ENCODE results near the gene C22orf15.
"Not testable (repeated sequence)": the region's sequence is repeated elsewhere in the genome, so short reads cannot be mapped to it uniquely, and the experiment has no call there.

The C22orf15 gene

GRCh38 chr22:23722160-23722559 is 40.6 kb upstream of the C22orf15 start:
- H3K27me3 ChIP-seq (ENCODE audit: insufficient read depth, low read length), result no peaks in the 10 kb centered on the region
- peaks cover 2 to 4% of the 10 kb centered on the region in 2 experiments for H3K4me1 ChIP-seq (ENCODE audit: control insufficient read depth in 1 of 2, insufficient read depth in 2 of 2, low read length in 2 of 2)
- no peaks in the 10 kb centered on the region for H3K9me3 ChIP-seq (ENCODE audit: insufficient read depth, low read depth, low read length)
- H3K79me1 ChIP-seq (ENCODE audit: low read length), result peaks cover 4% of the 10 kb centered on the region
- H3K4me3 ChIP-seq (ENCODE audit: low read depth, low read length), result no peak overlapping the region
- H4K8ac ChIP-seq (ENCODE audit: low read depth, low read length), result no peak overlapping the region
- H3K23ac ChIP-seq (ENCODE audit: low read length), result no peak overlapping the region
- H4K91ac ChIP-seq (ENCODE audit: low read depth, low read length), result no peak overlapping the region
- no peak overlapping the region for H2BK120ac ChIP-seq (ENCODE audit: insufficient read depth, low read length, poor library complexity)
- H3K36me3 ChIP-seq (ENCODE audit: control insufficient read depth in 1 of 2, insufficient read depth in 2 of 2, low read length in 2 of 2), result no peaks in the 10 kb centered on the region
- no CpG with 5 or more reads among the region's 4 CpGs for WGBS (ENCODE audit: extremely low coverage, insufficient coverage, insufficient read length)
- DNase-seq, result no peak
- H4K12ac ChIP-seq (ENCODE audit: low read depth, low read length), result no peak overlapping the region
- H3K27ac ChIP-seq (ENCODE audit: low read depth, low read length), result no peak overlapping the region
- H3K9ac ChIP-seq (ENCODE audit: low read length), result no peak overlapping the region
- no peaks in the 10 kb centered on the region for H3K79me2 ChIP-seq (ENCODE audit: control insufficient read depth, insufficient read depth, low read length, poor library complexity)
- no peak overlapping the region for H2BK5ac ChIP-seq (ENCODE audit: low read depth, low read length, poor library complexity)
- no peak overlapping the region for H3K4me2 ChIP-seq (ENCODE audit: low read length)
- no peak overlapping the region for H3K14ac ChIP-seq (ENCODE audit: low read length)
- no peak overlapping the region for H2BK12ac ChIP-seq (ENCODE audit: low read length)
- no peak overlapping the region for H2AK5ac ChIP-seq (ENCODE audit: low read length)
- H2AFZ ChIP-seq (ENCODE audit: insufficient read depth, low read length, poor library complexity), result no peak overlapping the region
- no peak overlapping the region for H3K4ac ChIP-seq (ENCODE audit: low read depth, low read length)
- no peak overlapping the region for H3K18ac ChIP-seq (ENCODE audit: low read length)

GRCh38 chr22:23722724-23723123 is 40.1 kb upstream of the C22orf15 start:
- Histone ChIP-seq H4K12ac (ENCODE audit: low read depth, low read length) (no peak overlapping the region), H3K79me2 (ENCODE audit: control insufficient read depth, insufficient read depth, low read length, poor library complexity) (no peaks in the 10 kb centered on the region), H3K36me3 (ENCODE audit: control insufficient read depth in 1 of 2, insufficient read depth in 2 of 2, low read length in 2 of 2) (no peaks in the 10 kb centered on the region), H2AFZ (ENCODE audit: insufficient read depth, low read length, poor library complexity) (no peak overlapping the region), H3K4ac (ENCODE audit: low read depth, low read length) (no peak overlapping the region), H3K9ac (ENCODE audit: low read length) (no peak overlapping the region), H2AK5ac (ENCODE audit: low read length) (no peak overlapping the region), H4K8ac (ENCODE audit: low read depth, low read length) (no peak overlapping the region), H3K9me3 (ENCODE audit: insufficient read depth, low read depth, low read length) (no peaks in the 10 kb centered on the region), H3K79me1 (ENCODE audit: low read length) (no peaks in the 10 kb centered on the region), H3K4me2 (ENCODE audit: low read length) (no peak overlapping the region), H3K27ac (ENCODE audit: low read depth, low read length) (no peak overlapping the region), H3K27me3 (ENCODE audit: insufficient read depth, low read length) (no peaks in the 10 kb centered on the region), H2BK5ac (ENCODE audit: low read depth, low read length, poor library complexity) (no peak overlapping the region), H3K23ac (ENCODE audit: low read length) (no peak overlapping the region), H4K91ac (ENCODE audit: low read depth, low read length) (no peak overlapping the region), H3K4me1 (ENCODE audit: control insufficient read depth in 1 of 2, insufficient read depth in 2 of 2, low read length in 2 of 2) (no peaks in the 10 kb centered on the region), H2BK12ac (ENCODE audit: low read length) (no peak overlapping the region), H2BK120ac (ENCODE audit: insufficient read depth, low read length, poor library complexity) (no peak overlapping the region), H3K4me3 (ENCODE audit: low read depth, low read length) (no peak overlapping the region), H3K14ac (ENCODE audit: low read length) (no peak overlapping the region), H3K18ac (ENCODE audit: low read length) (no peak overlapping the region)
- no CpG with 5 or more reads among the region's 2 CpGs for WGBS (ENCODE audit: extremely low coverage, insufficient coverage, insufficient read length)
- DNase-seq, result no peak

- not testable (repeated sequence) for H3K4me3 ChIP-seq (ENCODE audit: low read depth, low read length); H2AK5ac ChIP-seq (ENCODE audit: low read length); H4K91ac ChIP-seq (ENCODE audit: low read depth, low read length); H4K12ac ChIP-seq (ENCODE audit: low read depth, low read length); H3K27me3 ChIP-seq (ENCODE audit: insufficient read depth, low read length); H3K4me2 ChIP-seq (ENCODE audit: low read length); H3K18ac ChIP-seq (ENCODE audit: low read length); H2BK5ac ChIP-seq (ENCODE audit: low read depth, low read length, poor library complexity); H3K79me2 ChIP-seq (ENCODE audit: control insufficient read depth, insufficient read depth, low read length, poor library complexity); H3K36me3 ChIP-seq (ENCODE audit: control insufficient read depth in 1 of 2, insufficient read depth in 2 of 2, low read length in 2 of 2); H3K9me3 ChIP-seq (ENCODE audit: insufficient read depth, low read depth, low read length); H2BK12ac ChIP-seq (ENCODE audit: low read length); H2AFZ ChIP-seq (ENCODE audit: insufficient read depth, low read length, poor library complexity); H3K23ac ChIP-seq (ENCODE audit: low read length); H3K79me1 ChIP-seq (ENCODE audit: low read length); H3K4ac ChIP-seq (ENCODE audit: low read depth, low read length); DNase-seq; H3K9ac ChIP-seq (ENCODE audit: low read length); H3K27ac ChIP-seq (ENCODE audit: low read depth, low read length); H3K14ac ChIP-seq (ENCODE audit: low read length); H2BK120ac ChIP-seq (ENCODE audit: insufficient read depth, low read length, poor library complexity); H4K8ac ChIP-seq (ENCODE audit: low read depth, low read length); H3K4me1 ChIP-seq (ENCODE audit: control insufficient read depth in 1 of 2, insufficient read depth in 2 of 2, low read length in 2 of 2)
- no CpG with 5 or more reads among the region's 4 CpGs for WGBS (ENCODE audit: extremely low coverage, insufficient coverage, insufficient read length)
Measured at GRCh38 chr22:23728108-23728507, 34.7 kb upstream of the C22orf15 start.

- no peak overlapping the region for H3K18ac ChIP-seq (ENCODE audit: low read length)
- H3K79me2 ChIP-seq (ENCODE audit: control insufficient read depth, insufficient read depth, low read length, poor library complexity), result no peaks in the 10 kb centered on the region
- H4K8ac ChIP-seq (ENCODE audit: low read depth, low read length), result no peak overlapping the region
- H3K9me3 ChIP-seq (ENCODE audit: insufficient read depth, low read depth, low read length), result peaks cover 3% of the 10 kb centered on the region
- H3K4me3 ChIP-seq (ENCODE audit: low read depth, low read length), result no peak overlapping the region
- no peaks in the 10 kb centered on the region for H3K4me1 ChIP-seq (ENCODE audit: control insufficient read depth in 1 of 2, insufficient read depth in 2 of 2, low read length in 2 of 2)
- H2AFZ ChIP-seq (ENCODE audit: insufficient read depth, low read length, poor library complexity), result no peak overlapping the region
- H2BK5ac ChIP-seq (ENCODE audit: low read depth, low read length, poor library complexity), result no peak overlapping the region
- H3K4ac ChIP-seq (ENCODE audit: low read depth, low read length), result no peak overlapping the region
- no peak overlapping the region for H4K12ac ChIP-seq (ENCODE audit: low read depth, low read length)
- H3K14ac ChIP-seq (ENCODE audit: low read length), result no peak overlapping the region
- H3K27me3 ChIP-seq (ENCODE audit: insufficient read depth, low read length), result no peaks in the 10 kb centered on the region
- no peak overlapping the region for H2BK120ac ChIP-seq (ENCODE audit: insufficient read depth, low read length, poor library complexity)
- H3K23ac ChIP-seq (ENCODE audit: low read length), result no peak overlapping the region
- no peak overlapping the region for H3K9ac ChIP-seq (ENCODE audit: low read length)
- no peaks in the 10 kb centered on the region for H3K79me1 ChIP-seq (ENCODE audit: low read length)
- H3K36me3 ChIP-seq (ENCODE audit: control insufficient read depth in 1 of 2, insufficient read depth in 2 of 2, low read length in 2 of 2), result no peaks in the 10 kb centered on the region
- H4K91ac ChIP-seq (ENCODE audit: low read depth, low read length), result no peak overlapping the region
- no peak overlapping the region for H3K27ac ChIP-seq (ENCODE audit: low read depth, low read length)
- H2BK12ac ChIP-seq (ENCODE audit: low read length), result no peak overlapping the region
- H2AK5ac ChIP-seq (ENCODE audit: low read length), result no peak overlapping the region
- DNase-seq, result no peak
- H3K4me2 ChIP-seq (ENCODE audit: low read length), result no peak overlapping the region
Measured at GRCh38 chr22:23737696-23738095, 25.1 kb upstream of the C22orf15 start.

Measured in trophoblast cell (in vitro differentiated cells and primary cell).